HepG2 (cell line): ENCODE data around the gene COQ4. TPM values are rescaled to one million over a fixed set of nuclear protein-coding genes. Genes with fewer than 3 reads are reported as not detected.
A peak's percentile ranks its signal among the peaks of the same experiment; 100 is the strongest.

Source experiments
- ADNP ChIP-seq: sonication (generic); formaldehyde crosslinking; IDR thresholded peaks from 2 replicates; pipeline ENCODE4 v1.4.0; 2020; ENCODE audit warnings: missing genetic modification reagents
- ARNT2 ChIP-seq: sonication (generic); formaldehyde crosslinking; IDR thresholded peaks from 2 replicates; pipeline ENCODE4 v1.8.0; 2022; ENCODE audit warnings: mild to moderate bottlenecking, low read depth, missing genetic modification reagents, moderate library complexity
- HOXA7 ChIP-seq: sonication (generic); formaldehyde crosslinking; IDR thresholded peaks from 2 replicates; pipeline ENCODE4 v1.8.1; 2022; ENCODE audit warnings: mild to moderate bottlenecking, missing genetic modification reagents, moderate library complexity
- LRRFIP1 ChIP-seq: sonication (generic); formaldehyde crosslinking; conservative IDR thresholded peaks from 2 replicates; pipeline ENCODE4 v1.4.0; 2020; ENCODE audit warnings: missing genetic modification reagents
- NCOA1 ChIP-seq: sonication (generic); formaldehyde crosslinking; IDR thresholded peaks from 2 replicates; pipeline ENCODE4 v1.9.0; 2021; ENCODE audit warnings: missing genetic modification reagents
- POLR2G ChIP-seq: fragments of 200-400 bp; formaldehyde crosslinking; IDR thresholded peaks from 2 replicates; pipeline ENCODE4 v1.6.1; 2018; ENCODE audit warnings: mild to moderate bottlenecking, low read depth, low read length, moderate library complexity
- RBAK ChIP-seq: sonication (generic); formaldehyde crosslinking; IDR thresholded peaks from 2 replicates; pipeline ENCODE4 v1.5.1; 2020; ENCODE audit warnings: mild to moderate bottlenecking, missing genetic modification reagents
- RELA ChIP-seq: sonication (generic); formaldehyde crosslinking; IDR thresholded peaks from 2 replicates; pipeline ENCODE4 v1.4.0; 2020; ENCODE audit warnings: missing genetic modification reagents
- SMC3 ChIP-seq: IDR thresholded peaks from 2 replicates; pipeline ENCODE4 v1.6.1; 2011; ENCODE audit warnings: low read length, improper control_type of control experiment
- SP5 ChIP-seq: IDR thresholded peaks from 2 replicates; pipeline ENCODE4 v1.6.1; 2016; ENCODE audit warnings: low read depth, borderline replicate concordance
- TARDBP ChIP-seq: sonication (generic); formaldehyde crosslinking; IDR thresholded peaks from 2 replicates; pipeline ENCODE4 v1.8.0; 2022; ENCODE audit warnings: mild to moderate bottlenecking, missing genetic modification reagents
- ZBTB33 ChIP-seq: sonication (generic); formaldehyde crosslinking; IDR thresholded peaks from 2 replicates; pipeline ENCODE4 v1.4.0; 2020; ENCODE audit warnings: missing genetic modification reagents
- ZNF317 ChIP-seq: sonication (generic); formaldehyde crosslinking; IDR thresholded peaks from 2 replicates; pipeline ENCODE4 v1.5.0; 2020; ENCODE audit warnings: mild to moderate bottlenecking, missing genetic modification reagents
- ZNF335 ChIP-seq: sonication (generic); formaldehyde crosslinking; IDR thresholded peaks from 2 replicates; pipeline ENCODE4 v1.4.0; 2020; ENCODE audit warnings: missing genetic modification reagents
- ZNF367 ChIP-seq: sonication (generic); formaldehyde crosslinking; IDR thresholded peaks from 2 replicates; pipeline ENCODE4 v1.4.0; 2020; ENCODE audit warnings: missing genetic modification reagents, borderline replicate concordance
- ZNF460 ChIP-seq: sonication (generic); formaldehyde crosslinking; IDR thresholded peaks from 2 replicates; pipeline ENCODE4 v1.5.1; 2020; ENCODE audit warnings: missing genetic modification reagents, mild to moderate bottlenecking, borderline replicate concordance
- ZNF530 ChIP-seq: sonication (generic); formaldehyde crosslinking; IDR thresholded peaks from 2 replicates; pipeline ENCODE4 v1.5.0; 2020; ENCODE audit warnings: low read depth, mild to moderate bottlenecking, missing genetic modification reagents
- ZNF572 ChIP-seq: sonication (generic); formaldehyde crosslinking; IDR thresholded peaks from 2 replicates; pipeline ENCODE4 v1.5.1; 2020; ENCODE audit warnings: mild to moderate bottlenecking, missing genetic modification reagents
- ZSCAN30 ChIP-seq: sonication (generic); formaldehyde crosslinking; IDR thresholded peaks from 2 replicates; pipeline ENCODE4 v1.5.0; 2020; ENCODE audit warnings: mild to moderate bottlenecking, missing genetic modification reagents
- polyA plus RNA-seq, 8 experiments: library from polyadenylated mRNA; depleted of rRNA in 3 of 8; stranded (reverse) in 7 of 8; unstranded in 1 of 8; fragments of >200 nt; fragmentation: Illumina TruSeq in 4 of 8; extraction: Trizol in 4 of 8; gene quantifications; 2 replicates each; pipeline versions ENCODE4 v1.2.1 to v1.2.3, GENCODE V29; 2011 to 2016; ENCODE audit warnings: low read depth in 4 of 8, missing spikeins in 1 of 8, mixed read lengths in 1 of 8; ENCODE audit not compliant: insufficient read depth in 1 of 8
- total RNA-seq, 5 experiments: library from RNA; depleted of rRNA; stranded (reverse); fragments of >200 nt; fragmentation: Illumina TruSeq; extraction: Trizol; gene quantifications; 2 replicates each; pipeline ENCODE4 v1.2.3, GENCODE V29; 2016; ENCODE audit warnings: low read depth in 1 of 5
- TF ChIP-seq, protein P1 (sequence below): sonication (generic); formaldehyde crosslinking; IDR thresholded peaks from 2 replicates; pipeline ENCODE4 v1.4.0; 2020; ENCODE audit warnings: mild to moderate bottlenecking, missing genetic modification reagents
- TF ChIP-seq, protein P2 (sequence below): sonication (generic); formaldehyde crosslinking; IDR thresholded peaks from 2 replicates; pipeline ENCODE4 v1.4.0; 2020; ENCODE audit warnings: mild to moderate bottlenecking, low read depth, missing genetic modification reagents

The COQ4 gene
- total and polyA plus RNA-seq, 2 of the 13 experiments (the other 11 are each of a cell fraction or from before 2014, with no cell fraction given), result 26.1 to 36.0 TPM

DNA sequence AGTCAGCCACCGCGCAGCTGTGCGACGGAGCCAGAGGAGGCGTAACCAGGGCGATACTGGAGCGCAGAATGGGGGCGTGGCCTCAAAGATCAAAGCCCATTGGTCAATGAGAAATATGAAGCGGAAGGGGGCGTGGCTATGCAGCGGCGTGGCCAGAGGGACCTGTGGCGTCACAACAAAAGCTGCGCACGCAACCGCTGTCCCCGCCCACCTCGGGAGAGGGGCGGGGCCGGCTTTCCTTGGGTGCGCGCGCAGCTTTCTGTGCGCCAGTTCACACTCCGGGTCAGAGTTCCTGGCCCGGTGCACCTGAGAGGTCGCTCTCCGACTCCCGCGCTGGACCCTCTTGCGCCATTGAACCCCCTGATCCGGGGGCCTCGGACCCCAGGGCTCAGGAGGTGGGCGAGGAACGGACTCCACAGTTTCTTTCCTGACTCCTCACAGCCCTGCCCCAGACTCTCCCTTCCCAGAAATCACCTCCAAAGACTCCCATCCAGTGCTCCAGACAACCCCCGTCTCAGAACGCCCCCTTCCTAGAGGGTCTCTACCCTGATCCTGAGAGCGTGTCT, 46.5 kb upstream of the COQ4 start, which contains the start of gene SWI5 (continued):
- TF ChIP-seq, protein P1, sequence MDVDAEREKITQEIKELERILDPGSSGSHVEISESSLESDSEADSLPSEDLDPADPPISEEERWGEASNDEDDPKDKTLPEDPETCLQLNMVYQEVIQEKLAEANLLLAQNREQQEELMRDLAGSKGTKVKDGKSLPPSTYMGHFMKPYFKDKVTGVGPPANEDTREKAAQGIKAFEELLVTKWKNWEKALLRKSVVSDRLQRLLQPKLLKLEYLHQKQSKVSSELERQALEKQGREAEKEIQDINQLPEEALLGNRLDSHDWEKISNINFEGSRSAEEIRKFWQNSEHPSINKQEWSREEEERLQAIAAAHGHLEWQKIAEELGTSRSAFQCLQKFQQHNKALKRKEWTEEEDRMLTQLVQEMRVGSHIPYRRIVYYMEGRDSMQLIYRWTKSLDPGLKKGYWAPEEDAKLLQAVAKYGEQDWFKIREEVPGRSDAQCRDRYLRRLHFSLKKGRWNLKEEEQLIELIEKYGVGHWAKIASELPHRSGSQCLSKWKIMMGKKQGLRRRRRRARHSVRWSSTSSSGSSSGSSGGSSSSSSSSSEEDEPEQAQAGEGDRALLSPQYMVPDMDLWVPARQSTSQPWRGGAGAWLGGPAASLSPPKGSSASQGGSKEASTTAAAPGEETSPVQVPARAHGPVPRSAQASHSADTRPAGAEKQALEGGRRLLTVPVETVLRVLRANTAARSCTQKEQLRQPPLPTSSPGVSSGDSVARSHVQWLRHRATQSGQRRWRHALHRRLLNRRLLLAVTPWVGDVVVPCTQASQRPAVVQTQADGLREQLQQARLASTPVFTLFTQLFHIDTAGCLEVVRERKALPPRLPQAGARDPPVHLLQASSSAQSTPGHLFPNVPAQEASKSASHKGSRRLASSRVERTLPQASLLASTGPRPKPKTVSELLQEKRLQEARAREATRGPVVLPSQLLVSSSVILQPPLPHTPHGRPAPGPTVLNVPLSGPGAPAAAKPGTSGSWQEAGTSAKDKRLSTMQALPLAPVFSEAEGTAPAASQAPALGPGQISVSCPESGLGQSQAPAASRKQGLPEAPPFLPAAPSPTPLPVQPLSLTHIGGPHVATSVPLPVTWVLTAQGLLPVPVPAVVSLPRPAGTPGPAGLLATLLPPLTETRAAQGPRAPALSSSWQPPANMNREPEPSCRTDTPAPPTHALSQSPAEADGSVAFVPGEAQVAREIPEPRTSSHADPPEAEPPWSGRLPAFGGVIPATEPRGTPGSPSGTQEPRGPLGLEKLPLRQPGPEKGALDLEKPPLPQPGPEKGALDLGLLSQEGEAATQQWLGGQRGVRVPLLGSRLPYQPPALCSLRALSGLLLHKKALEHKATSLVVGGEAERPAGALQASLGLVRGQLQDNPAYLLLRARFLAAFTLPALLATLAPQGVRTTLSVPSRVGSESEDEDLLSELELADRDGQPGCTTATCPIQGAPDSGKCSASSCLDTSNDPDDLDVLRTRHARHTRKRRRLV (CRISPR knock-in tag), result peak; percentile 55; the same call in 1 of the 2 replicates
- no peak for TF ChIP-seq HOXA7 (CRISPR knock-in tag)
- TF ChIP-seq SP5 (CRISPR knock-in tag), result peak; percentile 60; the same call in 1 of the 2 replicates
- no peak for TF ChIP-seq ZNF572 (CRISPR knock-in tag)
- no peak for TF ChIP-seq ZNF367 (CRISPR knock-in tag)
- TF ChIP-seq ZSCAN30, result no peak
- TF ChIP-seq, protein P2, sequence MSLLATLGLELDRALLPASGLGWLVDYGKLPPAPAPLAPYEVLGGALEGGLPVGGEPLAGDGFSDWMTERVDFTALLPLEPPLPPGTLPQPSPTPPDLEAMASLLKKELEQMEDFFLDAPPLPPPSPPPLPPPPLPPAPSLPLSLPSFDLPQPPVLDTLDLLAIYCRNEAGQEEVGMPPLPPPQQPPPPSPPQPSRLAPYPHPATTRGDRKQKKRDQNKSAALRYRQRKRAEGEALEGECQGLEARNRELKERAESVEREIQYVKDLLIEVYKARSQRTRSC (CRISPR knock-in tag), result no peak
- TF ChIP-seq SMC3, result no peak
- TF ChIP-seq ZNF317 (CRISPR knock-in tag), result 0 out of 2 replicates have a peak, but pooled peaks have one; percentile 49
- TF ChIP-seq ZNF460 (CRISPR knock-in tag), result no peak
- TF ChIP-seq ZBTB33 (CRISPR knock-in tag), result peak; percentile 23; the same call in 1 of the 2 replicates
- TF ChIP-seq RELA (CRISPR knock-in tag), result no peak
- no peak for TF ChIP-seq TARDBP (CRISPR knock-in tag)
- peak; percentile 41; the same call in 1 of the 2 replicates for TF ChIP-seq ZNF335 (CRISPR knock-in tag)
- no peak for TF ChIP-seq ZNF530
- peak; percentile 63; the same call in 1 of the 2 replicates for TF ChIP-seq ARNT2 (CRISPR knock-in tag)
- TF ChIP-seq ADNP (CRISPR knock-in tag), result no peak
- peak; percentile 97 for TF ChIP-seq POLR2G
- no peak for TF ChIP-seq RBAK (CRISPR knock-in tag)
- TF ChIP-seq LRRFIP1 (CRISPR knock-in tag), result no peak
- no peak for TF ChIP-seq NCOA1 (CRISPR knock-in tag)
